ENCODE results near the gene FARP1. TPM values are rescaled to one million over a fixed set of nuclear protein-coding genes. Genes with fewer than 3 reads are reported as not detected.

FARP1 gene
- total and polyA plus RNA-seq, 2 of the 8 experiments (the other 6 are each of a cell fraction or from before 2014, with no cell fraction given), result 24.7 to 104 TPM

DNA sequence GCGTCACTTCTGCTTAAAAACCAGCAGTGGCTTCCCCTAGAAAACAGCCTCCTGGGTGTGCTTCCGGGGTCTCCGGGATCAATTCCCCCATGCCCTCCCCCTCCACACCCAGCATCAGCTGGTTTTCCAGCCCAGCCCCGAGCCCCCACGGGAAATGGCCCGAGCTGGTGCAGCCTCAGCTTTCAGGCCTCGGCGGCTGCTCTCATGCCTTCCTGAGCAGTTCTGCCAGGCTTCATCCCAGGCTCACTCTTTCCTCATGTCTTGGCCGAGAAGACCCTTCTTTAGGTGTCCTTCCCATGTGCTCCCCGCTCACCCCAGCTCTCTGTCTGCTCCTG is 137.2 kb downstream of the FARP1 start:
- H3K9me3 ChIP-seq (ENCODE audit: insufficient read depth in 2 of 2, low read depth in 1 of 2, low read length in 1 of 2), result no peaks in the 10 kb centered on the region
- H4K91ac ChIP-seq (replicated peaks; ENCODE audit: insufficient read length, low read length), result no peak overlapping the region
- no peak overlapping the region for H2AK5ac ChIP-seq (ENCODE audit: low read depth, low read length)
- H2BK12ac ChIP-seq (ENCODE audit: low read depth, low read length), result no peak overlapping the region
- H2BK120ac ChIP-seq (replicated peaks; ENCODE audit: low read depth, low read length), result no peak overlapping the region
- CTCF ChIA-PET (ENCODE audit: partially characterized antibody), result interaction anchor here (0.7 to 1.0 kb wide), 2 partner anchors 13 to 24 kb away, joined by 3 to 5 read pairs; no protein-coding TSS in a partner anchor
- H3K4me1 ChIP-seq (replicated peaks in 1 of 4; ENCODE audit: control insufficient read depth in 3 of 4, insufficient read depth in 4 of 4, low read length in 3 of 4), result peaks cover 0 to 18% (median 8%) of the 10 kb centered on the region in 4 experiments; a peak in 6 of 7 replicates
- no peak overlapping the region for H3K56ac ChIP-seq (replicated peaks; ENCODE audit: insufficient read length, low read depth, low read length)
- H3K36me3 ChIP-seq (ENCODE audit: control insufficient read depth in 2 of 4, insufficient read depth in 4 of 4, low read length in 3 of 4), result no peaks in the 10 kb centered on the region
- no peak overlapping the region for H3K23ac ChIP-seq (ENCODE audit: insufficient read length)
- no peak overlapping the region for H3K18ac ChIP-seq (ENCODE audit: extremely low read depth, low read length)
- FAIRE-seq (no peak), DNase-seq (ENCODE audit: low read depth in 1 of 2, low spot score in 2 of 2) (no peak)
- peaks cover 2 to 5% of the 10 kb centered on the region in 2 experiments for H4K20me1 ChIP-seq (replicated peaks in 1 of 2; ENCODE audit: control insufficient read depth in 1 of 2, insufficient read depth in 2 of 2, low read length in 2 of 2)
- POLR2A ChIA-PET (ENCODE audit: partially characterized antibody), result no interaction called here
- no peak overlapping the region for H4K5ac ChIP-seq (ENCODE audit: insufficient read length, low read depth, low read length)
- H3K27ac ChIP-seq (ENCODE audit: low read depth, low read length), result no peak overlapping the region
- H3K14ac ChIP-seq (ENCODE audit: insufficient read length), result no peak overlapping the region
- no peak overlapping the region for H2BK5ac ChIP-seq (ENCODE audit: low read depth, low read length)
- H3K9ac ChIP-seq (replicated peaks in 1 of 4; ENCODE audit: extremely low read depth in 1 of 4, low read depth in 3 of 4, low read length in 3 of 4), result no peak overlapping the region
- H3K79me1 ChIP-seq (ENCODE audit: low read depth, low read length), result peaks cover 5% of the 10 kb centered on the region; the same call in 1 of the 2 replicates
- no peak overlapping the region for H2BK20ac ChIP-seq (ENCODE audit: low read length)
- H3K4ac ChIP-seq (replicated peaks; ENCODE audit: insufficient read length, low read depth, low read length), result no peak overlapping the region
- no peak overlapping the region for H2AFZ ChIP-seq (ENCODE audit: low read length)
- 79% methylated on average over 10 of the region's 10 CpGs; no CpG with 5 or more reads in 1 of the 2 experiments for WGBS, 2 experiments (ENCODE audit: extremely low coverage in 1 of 2, insufficient coverage in 1 of 2, insufficient read length in 1 of 2, insufficient replicate concordance in 2 of 2, low coverage in 1 of 2, low lambda C conversion rate in 2 of 2, missing lambda C conversion rate in 1 of 2)
- no peak overlapping the region for H3K4me2 ChIP-seq (ENCODE audit: insufficient read depth in 1 of 2, low read depth in 2 of 2, low read length in 2 of 2)
- peaks cover 5 to 35% of the 10 kb centered on the region in 2 experiments; a peak in 3 of 4 replicates for H3K79me2 ChIP-seq (ENCODE audit: control insufficient read depth in 1 of 2, insufficient read depth in 2 of 2, low read length in 2 of 2)
- H3K27me3 ChIP-seq (replicated peaks in 1 of 4; ENCODE audit: control insufficient read depth in 3 of 4, extremely low read depth in 1 of 4, insufficient read depth in 3 of 4, low read length in 3 of 4), result no peaks in the 10 kb centered on the region
- peaks cover 5% of the 10 kb centered on the region; the same call in 1 of the 2 replicates for H3K23me2 ChIP-seq (ENCODE audit: low read depth, low read length)
- no peak overlapping the region for H3K4me3 ChIP-seq (ENCODE audit: extremely low read depth in 1 of 4, insufficient read depth in 2 of 4, low read depth in 3 of 4, low read length in 4 of 4)
- no peak overlapping the region; the same call in 1 of the 2 replicates for H4K8ac ChIP-seq (ENCODE audit: extremely low read depth, insufficient read depth, low read length)
- H2BK15ac ChIP-seq (ENCODE audit: low read length), result no peak overlapping the region
- TF ChIP-seq SP1 (IDR thresholded peaks at IDR 0.05; ENCODE audit: low read depth, low read length) (no peak), NANOG (IDR thresholded peaks at IDR 0.05; ENCODE audit: insufficient read depth, low read depth, low read length, poor library complexity, severe bottlenecking) (no peak), ZNF274 (IDR thresholded peaks at IDR 0.05; ENCODE audit: borderline replicate concordance, extremely low read depth, low read length) (no peak), RAD21 (IDR thresholded peaks at IDR 0.05 in 1 of 2, conservative IDR thresholded peaks at IDR 0.05 in 1 of 2; ENCODE audit: low read depth in 2 of 2, low read length in 2 of 2) (no peak), HDAC2 (IDR thresholded peaks at IDR 0.05; ENCODE audit: borderline replicate concordance in 1 of 2, low read depth in 2 of 2, low read length in 2 of 2) (no peak), SUZ12 (IDR thresholded peaks at IDR 0.05; ENCODE audit: low read length) (no peak), GTF2F1 (IDR thresholded peaks at IDR 0.05; ENCODE audit: borderline replicate concordance, low read depth, low read length) (no peak)
- TF ChIP-seq, protein P1, sequence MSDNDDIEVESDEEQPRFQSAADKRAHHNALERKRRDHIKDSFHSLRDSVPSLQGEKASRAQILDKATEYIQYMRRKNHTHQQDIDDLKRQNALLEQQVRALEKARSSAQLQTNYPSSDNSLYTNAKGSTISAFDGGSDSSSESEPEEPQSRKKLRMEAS (IDR thresholded peaks at IDR 0.05), result no peak
- TF ChIP-seq, protein P2, sequence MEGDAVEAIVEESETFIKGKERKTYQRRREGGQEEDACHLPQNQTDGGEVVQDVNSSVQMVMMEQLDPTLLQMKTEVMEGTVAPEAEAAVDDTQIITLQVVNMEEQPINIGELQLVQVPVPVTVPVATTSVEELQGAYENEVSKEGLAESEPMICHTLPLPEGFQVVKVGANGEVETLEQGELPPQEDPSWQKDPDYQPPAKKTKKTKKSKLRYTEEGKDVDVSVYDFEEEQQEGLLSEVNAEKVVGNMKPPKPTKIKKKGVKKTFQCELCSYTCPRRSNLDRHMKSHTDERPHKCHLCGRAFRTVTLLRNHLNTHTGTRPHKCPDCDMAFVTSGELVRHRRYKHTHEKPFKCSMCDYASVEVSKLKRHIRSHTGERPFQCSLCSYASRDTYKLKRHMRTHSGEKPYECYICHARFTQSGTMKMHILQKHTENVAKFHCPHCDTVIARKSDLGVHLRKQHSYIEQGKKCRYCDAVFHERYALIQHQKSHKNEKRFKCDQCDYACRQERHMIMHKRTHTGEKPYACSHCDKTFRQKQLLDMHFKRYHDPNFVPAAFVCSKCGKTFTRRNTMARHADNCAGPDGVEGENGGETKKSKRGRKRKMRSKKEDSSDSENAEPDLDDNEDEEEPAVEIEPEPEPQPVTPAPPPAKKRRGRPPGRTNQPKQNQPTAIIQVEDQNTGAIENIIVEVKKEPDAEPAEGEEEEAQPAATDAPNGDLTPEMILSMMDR (IDR thresholded peaks at IDR 0.05; ENCODE audit: control extremely low read depth in 1 of 3, insufficient read depth in 1 of 3, low read depth in 1 of 3, low read length in 3 of 3), result no peak

Data from H1 (cell line).